Measurements from ENCODE around the gene PCDHGA4. TPM values are rescaled to one million over a fixed set of nuclear protein-coding genes. Genes with fewer than 3 reads are reported as not detected.

Gene PCDHGA4
- total RNA-seq, 1 experiment from 2014 or later, result 0.07 TPM

DNA sequence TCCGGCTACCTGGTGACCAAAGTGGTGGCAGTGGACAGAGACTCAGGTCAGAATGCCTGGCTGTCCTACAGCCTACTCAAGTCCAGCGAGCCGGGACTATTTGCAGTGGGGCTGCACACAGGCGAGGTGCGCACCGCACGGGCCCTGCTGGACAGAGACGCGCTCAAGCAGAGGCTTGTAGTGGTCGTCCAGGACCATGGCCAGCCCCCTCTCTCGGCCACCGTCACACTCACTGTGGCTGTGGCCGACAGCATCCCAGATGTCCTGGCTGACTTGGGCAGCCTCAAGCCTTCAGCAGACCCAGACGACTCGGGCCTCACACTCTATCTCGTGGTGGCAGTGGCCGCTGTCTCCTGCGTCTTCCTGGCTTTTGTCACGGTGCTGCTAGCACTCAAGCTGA, 2.1 kb downstream of the PCDHGA4 start:
- no peak overlapping the region for H3K27ac Mint-ChIP-seq (ENCODE audit: unreplicated experiment)

GRCh38 chr5:141359790-141360426, 5.1 kb downstream of the PCDHGA4 start, which contains the start of gene PCDHGB2:
PCDHGB2 (plus strand) TSS chr5:141359994; CDS start chr5:141360136, 142 bp downstream.
- H3K27me3 Mint-ChIP-seq (ENCODE audit: unreplicated experiment), result no peaks in the 10 kb centered on the region

More for the DNA sequence above, 2.1 kb downstream of the PCDHGA4 start:
- intact Hi-C loops (cut with micrococcal nuclease; ENCODE audit: unreplicated experiment), result no loop called here
- peaks cover 3% of the 10 kb centered on the region for H3K36me3 Mint-ChIP-seq (ENCODE audit: insufficient read depth, unreplicated experiment)
- DNase-seq, result no peak
- H3K9me3 Mint-ChIP-seq (ENCODE audit: low read depth, unreplicated experiment), result peaks cover 19% of the 10 kb centered on the region
- no TSS peak for BruUV-seq (replicated peaks)
- H3K4me3 Mint-ChIP-seq (ENCODE audit: low read depth, unreplicated experiment), result no peak overlapping the region
- no peaks in the 10 kb centered on the region for H3K27me3 Mint-ChIP-seq (ENCODE audit: unreplicated experiment)
- H3K4me1 Mint-ChIP-seq (ENCODE audit: low read depth, unreplicated experiment), result no peaks in the 10 kb centered on the region
- TF ChIP-seq, protein P1, sequence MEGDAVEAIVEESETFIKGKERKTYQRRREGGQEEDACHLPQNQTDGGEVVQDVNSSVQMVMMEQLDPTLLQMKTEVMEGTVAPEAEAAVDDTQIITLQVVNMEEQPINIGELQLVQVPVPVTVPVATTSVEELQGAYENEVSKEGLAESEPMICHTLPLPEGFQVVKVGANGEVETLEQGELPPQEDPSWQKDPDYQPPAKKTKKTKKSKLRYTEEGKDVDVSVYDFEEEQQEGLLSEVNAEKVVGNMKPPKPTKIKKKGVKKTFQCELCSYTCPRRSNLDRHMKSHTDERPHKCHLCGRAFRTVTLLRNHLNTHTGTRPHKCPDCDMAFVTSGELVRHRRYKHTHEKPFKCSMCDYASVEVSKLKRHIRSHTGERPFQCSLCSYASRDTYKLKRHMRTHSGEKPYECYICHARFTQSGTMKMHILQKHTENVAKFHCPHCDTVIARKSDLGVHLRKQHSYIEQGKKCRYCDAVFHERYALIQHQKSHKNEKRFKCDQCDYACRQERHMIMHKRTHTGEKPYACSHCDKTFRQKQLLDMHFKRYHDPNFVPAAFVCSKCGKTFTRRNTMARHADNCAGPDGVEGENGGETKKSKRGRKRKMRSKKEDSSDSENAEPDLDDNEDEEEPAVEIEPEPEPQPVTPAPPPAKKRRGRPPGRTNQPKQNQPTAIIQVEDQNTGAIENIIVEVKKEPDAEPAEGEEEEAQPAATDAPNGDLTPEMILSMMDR (IDR thresholded peaks at IDR 0.05; ENCODE audit: unreplicated experiment), result no peak
- CTCF ChIA-PET, result no interaction called here

GRCh38 chr5:141360685-141361084, 5.9 kb downstream of the PCDHGA4 start:
- no peak overlapping the region for H3K27ac Mint-ChIP-seq (ENCODE audit: unreplicated experiment)
- TF ChIP-seq, protein P1 (IDR thresholded peaks at IDR 0.05; ENCODE audit: unreplicated experiment), result no peak
- intact Hi-C loops (cut with micrococcal nuclease; ENCODE audit: unreplicated experiment), result no loop called here
- BruUV-seq (replicated peaks), result no TSS peak
- H3K27me3 Mint-ChIP-seq (ENCODE audit: unreplicated experiment), result no peaks in the 10 kb centered on the region
- no peaks in the 10 kb centered on the region for H3K4me1 Mint-ChIP-seq (ENCODE audit: low read depth, unreplicated experiment)
- peaks cover 25% of the 10 kb centered on the region for H3K9me3 Mint-ChIP-seq (ENCODE audit: low read depth, unreplicated experiment)
- peaks cover 3% of the 10 kb centered on the region for H3K36me3 Mint-ChIP-seq (ENCODE audit: insufficient read depth, unreplicated experiment)
- no peak for DNase-seq
- H3K4me3 Mint-ChIP-seq (ENCODE audit: low read depth, unreplicated experiment), result no peak overlapping the region
- CTCF ChIA-PET, result no interaction called here

More at GRCh38 chr5:141359790-141360426, 5.1 kb downstream of the PCDHGA4 start, which contains the start of gene PCDHGB2:
- no peak for DNase-seq
- TF ChIP-seq, protein P1 (IDR thresholded peaks at IDR 0.05; ENCODE audit: unreplicated experiment), result no peak
- H3K27ac Mint-ChIP-seq (ENCODE audit: unreplicated experiment), result no peak within 1 kb of the TSS
- H3K4me1 Mint-ChIP-seq (ENCODE audit: low read depth, unreplicated experiment), result no peaks in the 10 kb centered on the region
- peaks cover 23% of the 10 kb centered on the region for H3K9me3 Mint-ChIP-seq (ENCODE audit: low read depth, unreplicated experiment)
- intact Hi-C loops (cut with micrococcal nuclease; ENCODE audit: unreplicated experiment), result no loop called here
- no peak within 1 kb of the TSS for H3K4me3 Mint-ChIP-seq (ENCODE audit: low read depth, unreplicated experiment)
- H3K36me3 Mint-ChIP-seq (ENCODE audit: insufficient read depth, unreplicated experiment), result peaks cover 3% of the 10 kb centered on the region
- CTCF ChIA-PET, result no interaction called here
- no TSS peak for BruUV-seq (replicated peaks)

- Mint-ChIP-seq H3K4me1 (ENCODE audit: low read depth, unreplicated experiment) (no peaks in the 10 kb centered on the region), H3K4me3 (ENCODE audit: low read depth, unreplicated experiment) (no peak overlapping the region), H3K27me3 (ENCODE audit: unreplicated experiment) (no peaks in the 10 kb centered on the region), H3K9me3 (ENCODE audit: low read depth, unreplicated experiment) (peaks cover 26% of the 10 kb centered on the region), H3K36me3 (ENCODE audit: insufficient read depth, unreplicated experiment) (peaks cover 3% of the 10 kb centered on the region), H3K27ac (ENCODE audit: unreplicated experiment) (no peak overlapping the region)
- CTCF ChIA-PET, result no interaction called here
- no TSS peak for BruUV-seq (replicated peaks)
- intact Hi-C loops (cut with micrococcal nuclease; ENCODE audit: unreplicated experiment), result no loop called here
- DNase-seq, result no peak
- TF ChIP-seq, protein P1 (IDR thresholded peaks at IDR 0.05; ENCODE audit: unreplicated experiment), result no peak
These were observed 7.9 kb downstream of the PCDHGA4 start for GRCh38 chr5:141362719-141363118.
